K562 (cell line): ENCODE results near the gene DISC1. TPM values are rescaled to one million over a fixed set of nuclear protein-coding genes. Genes with fewer than 3 reads are reported as not detected.

Experiments
- ATAC-seq: fragments of 200-7000 bp; cut with Tn5 transposase; 3 replicates; pipeline ENCODE4 v1.9.1; 2020; ENCODE audit warnings: moderate library complexity
- BruUV-seq: library from RNA; stranded (reverse); fragments of 400-500 nt; replicated peaks from 2 replicates; lab custom pipeline; 2021; lab: Mats Ljungman, UMichigan
- CTCF ChIA-PET: fragments of 300-600 bp; formaldehyde crosslinking; extraction: SDS; loops from one replicate; lab custom pipeline; 2021; ENCODE audit warnings: low intra/inter-chr PET ratio; lab: Yijun Ruan, JAX
- POLR2A ChIA-PET: fragments of 300-600, 350-650 bp; sonication (Branson Sonifier 250); formaldehyde crosslinking; extraction: SDS; loops from one replicate; lab custom pipeline; 2021; ENCODE audit warnings: antibody characterized with exemption, inconsistent platforms; lab: Yijun Ruan, JAX
- DNase-seq, 4 experiments: peaks; one replicate each; pipeline versions ENCODE4 v3.0.0 to v3.0.0-alpha.2; 2011 to 2018; ENCODE audit warnings: low spot score in 3 of 4, mixed read lengths in 3 of 4; ENCODE audit errors: extremely low read depth in 1 of 4
- FAIRE-seq: peaks from 2 replicates; lab custom pipeline; 2011; peaks lifted over from hg19 to GRCh38; lab: Jason Lieb, UNC
- H2AFZ ChIP-seq: 2 replicates; pipeline ENCODE4 v1.6.0; 2011; ENCODE audit warnings: low read depth, low read length, control low read depth, inconsistent platforms
- H3K27ac ChIP-seq: fragments of 200-600 bp; 3 replicates; pipeline ENCODE4 v1.8.0; 2011; ENCODE audit warnings: low read depth, mild to moderate bottlenecking, control low read depth, inconsistent platforms, low read length, moderate library complexity, mixed read lengths; ENCODE audit errors: extremely low read depth
- H3K27me3 ChIP-seq, 2 experiments: fragments of 300-600 bp in 1 of 2; 2 replicates in 1 of 2; 3 replicates in 1 of 2; pipeline versions ENCODE4 v1.6.0 to v1.8.0; 2011; ENCODE audit warnings: inconsistent platforms in 2 of 2, low read length in 2 of 2, mild to moderate bottlenecking in 1 of 2, mixed read lengths in 1 of 2, moderate library complexity in 1 of 2; ENCODE audit not compliant: control insufficient read depth in 2 of 2, insufficient read depth in 2 of 2
- H3K36me3 ChIP-seq: fragments of 300-600 bp; 3 replicates; pipeline ENCODE4 v1.8.0; 2011; ENCODE audit warnings: mild to moderate bottlenecking, low read length, inconsistent platforms; ENCODE audit not compliant: control insufficient read depth, insufficient read depth
- H3K4me1 ChIP-seq, 2 experiments: fragments of 200-600 bp in 1 of 2; replicated peaks in 1 of 2; 2 replicates in 1 of 2; 3 replicates in 1 of 2; pipeline versions ENCODE4 v1.5.1 to v1.8.0; 2011; ENCODE audit warnings: inconsistent platforms in 2 of 2, low read length in 2 of 2, mild to moderate bottlenecking in 1 of 2, mixed read lengths in 1 of 2, moderate library complexity in 1 of 2; ENCODE audit not compliant: control insufficient read depth in 2 of 2, insufficient read depth in 2 of 2
- H3K4me2 ChIP-seq: 2 replicates; pipeline ENCODE4 v1.6.1; 2011; ENCODE audit warnings: low read length, control low read depth, inconsistent platforms, mixed read lengths; ENCODE audit not compliant: insufficient read depth
- H3K4me3 ChIP-seq: fragments of 200-600 bp; sonication (generic), shearing (Covaris generic); 2 replicates; pipeline ENCODE4 v1.5.1; 2016; ENCODE audit warnings: control low read depth, inconsistent platforms
- H3K79me2 ChIP-seq: fragments of 200-600 bp; 3 replicates; pipeline ENCODE4 v1.8.0; 2011; ENCODE audit warnings: low read length, inconsistent platforms; ENCODE audit not compliant: control insufficient read depth, insufficient read depth
- H3K9ac ChIP-seq, 2 experiments: 2 replicates each; pipeline versions ENCODE4 v1.6.0 to v1.6.1; 2011; ENCODE audit warnings: low read depth in 2 of 2, low read length in 2 of 2, control low read depth in 1 of 2, inconsistent platforms in 1 of 2, mild to moderate bottlenecking in 1 of 2, mixed read lengths in 1 of 2; ENCODE audit not compliant: insufficient read depth in 1 of 2
- H3K9me1 ChIP-seq: one replicate; pipeline ENCODE4 v1.6.0; 2011; ENCODE audit warnings: inconsistent platforms, mild to moderate bottlenecking, low read length, moderate library complexity; ENCODE audit not compliant: control insufficient read depth, insufficient read depth
- H3K9me3 ChIP-seq: replicated peaks from 2 replicates; pipeline ENCODE4 v1.5.1; 2011; ENCODE audit warnings: low read depth, low read length, inconsistent platforms; ENCODE audit not compliant: control insufficient read depth, insufficient read depth
- H4K20me1 ChIP-seq: replicated peaks from 2 replicates; pipeline ENCODE4 v1.6.1; 2011; ENCODE audit warnings: low read length, inconsistent platforms, mixed read lengths; ENCODE audit not compliant: control insufficient read depth, insufficient read depth
- BHLHE40 ChIP-seq: IDR thresholded peaks from 2 replicates; pipeline ENCODE4 v1.6.1; 2011; ENCODE audit warnings: low read length, improper control_type of control experiment
- CHCHD3 ChIP-seq: fragments of 250-450 bp; sonication (Bioruptor Pico); IDR thresholded peaks from 2 replicates; pipeline ENCODE4 v2.1.2; 2022; ENCODE audit warnings: mild to moderate bottlenecking
- ILF3 ChIP-seq: fragments of 450-650 bp; IDR thresholded peaks from 2 replicates; pipeline ENCODE4 v1.6.1; 2018; ENCODE audit warnings: antibody characterized with exemption, mild to moderate bottlenecking, moderate library complexity, borderline replicate concordance
- IRF2 ChIP-seq: sonication (generic); formaldehyde crosslinking; IDR thresholded peaks from 2 replicates; pipeline ENCODE4 v1.8.1; 2022; ENCODE audit warnings: mild to moderate bottlenecking, missing genetic modification reagents
- KLF1 ChIP-seq: fragments of 450-650 bp; IDR thresholded peaks from 2 replicates; pipeline ENCODE4 v1.6.1; 2016; ENCODE audit warnings: missing genetic modification characterization, missing compliant biosample characterization
- L3MBTL2 ChIP-seq: fragments of 450-650 bp; IDR thresholded peaks from 2 replicates; pipeline ENCODE4 v1.6.1; 2016; ENCODE audit warnings: mild to moderate bottlenecking, moderate library complexity
- MTA1 ChIP-seq: fragments of 450-650 bp; IDR thresholded peaks from 2 replicates; pipeline ENCODE4 v1.6.1; 2017; ENCODE audit warnings: borderline replicate concordance
- NFIC ChIP-seq: fragments of 450-650 bp; IDR thresholded peaks from 2 replicates; pipeline ENCODE4 v1.6.1; 2017; ENCODE audit warnings: mild to moderate bottlenecking, inconsistent platforms
- PCBP1 ChIP-seq: fragments of 200-400 bp; formaldehyde crosslinking; IDR thresholded peaks from 2 replicates; pipeline ENCODE4 v1.6.1; 2018; ENCODE audit warnings: mild to moderate bottlenecking, low read depth, low read length; ENCODE audit not compliant: poor library complexity, severe bottlenecking
- XRCC3 ChIP-seq: fragments of 450-650 bp; IDR thresholded peaks from 2 replicates; pipeline ENCODE4 v1.6.1; 2017; ENCODE audit warnings: mild to moderate bottlenecking, moderate library complexity
- YBX1 ChIP-seq: fragments of 450-650 bp; IDR thresholded peaks from 2 replicates; pipeline ENCODE4 v1.7.1; 2016; ENCODE audit warnings: mild to moderate bottlenecking
- ZBTB7A ChIP-seq: IDR thresholded peaks from 2 replicates; pipeline ENCODE4 v1.6.1; 2011; ENCODE audit warnings: low read depth, mild to moderate bottlenecking, low read length, moderate library complexity, borderline replicate concordance; ENCODE audit not compliant: control insufficient read depth
- ZFX ChIP-seq: sonication (generic); formaldehyde crosslinking; IDR thresholded peaks from 2 replicates; pipeline ENCODE4 v1.8.0; 2022; ENCODE audit warnings: mild to moderate bottlenecking, missing genetic modification reagents, moderate library complexity
- ZNF717 ChIP-seq: fragments of 250-450 bp; sonication (Bioruptor Pico); IDR thresholded peaks from 2 replicates; pipeline ENCODE4 v1.5.0; 2021
- WGBS: fragments of 100-300 bp; shearing (Covaris generic); methylation state at CpG from one replicate; pipeline ENCODE4 v1.1.6; 2016; ENCODE audit warnings: low coverage, mixed read lengths; ENCODE audit not compliant: insufficient coverage; ENCODE audit errors: missing lambda C conversion rate; 5-methylcytosine and 5-hydroxymethylcytosine counted together
- in situ Hi-C: fragments of 300-500 bp; cut with MboI; formaldehyde crosslinking; loops from 4 replicates; pipeline ENCODE4 v1.15.0; 2018; ENCODE audit warnings: inconsistent platforms, mixed read lengths
- intact Hi-C: fragments of 100-400 bp; cut with micrococcal nuclease; formaldehyde crosslinking; loops from 2 replicates; pipeline ENCODE4 v1.14.2; 2022
- polyA plus RNA-seq, 8 experiments: library from polyadenylated mRNA; depleted of rRNA in 4 of 8; stranded (reverse) in 5 of 8; unstranded in 3 of 8; fragments of >200 nt; fragmentation: Nextera tagmentation in 2 of 8; fragmentation: Illumina TruSeq in 1 of 8; extraction: Ambion mirVana in 2 of 8; extraction: Trizol in 1 of 8; gene quantifications; 2 replicates each; pipeline versions ENCODE4 v1.2.1 to v1.2.3, GENCODE V29; 2011 to 2014; ENCODE audit warnings: inconsistent platforms in 1 of 8, missing spikeins in 1 of 8
- total RNA-seq, 7 experiments: library from RNA; depleted of rRNA in 6 of 7; stranded (reverse); fragments of >200 nt in 6 of 7; fragmentation: Illumina TruSeq in 2 of 7; extraction: Trizol in 2 of 7; gene quantifications; 2 replicates each; pipeline versions ENCODE4 v1.2.1 to v1.2.3, GENCODE V29; 2011 to 2021; ENCODE audit warnings: low replicate concordance in 1 of 7
- TF ChIP-seq, protein P1 (sequence below), 2 experiments: fragments of 200-800 bp in 1 of 2; sonication (Bioruptor generic) in 1 of 2; sonication (generic) in 1 of 2; formaldehyde crosslinking in 1 of 2; IDR thresholded peaks in 1 of 2; conservative IDR thresholded peaks in 1 of 2; 2 replicates each; pipeline versions ENCODE4 v1.5.0 to v1.6.1; 2016 to 2020; ENCODE audit warnings: missing compliant biosample characterization in 1 of 2, missing genetic modification characterization in 1 of 2, missing genetic modification reagents in 1 of 2
- TF ChIP-seq, protein P2 (sequence below): sonication (generic); formaldehyde crosslinking; IDR thresholded peaks from 2 replicates; pipeline ENCODE4 v1.8.0; 2023; ENCODE audit warnings: mild to moderate bottlenecking, missing genetic modification reagents
- TF ChIP-seq, protein P3 (sequence below): sonication (generic); formaldehyde crosslinking; IDR thresholded peaks from 2 replicates; pipeline ENCODE4 v1.8.1; 2022; ENCODE audit warnings: missing genetic modification reagents

DISC1 gene
- total and polyA plus RNA-seq, 9 of the 15 experiments (the other 6 are each of a cell fraction or from before 2014, with no cell fraction given) = 0.01 to 0.11 (median 0.08) TPM; not detected in 1

DNA sequence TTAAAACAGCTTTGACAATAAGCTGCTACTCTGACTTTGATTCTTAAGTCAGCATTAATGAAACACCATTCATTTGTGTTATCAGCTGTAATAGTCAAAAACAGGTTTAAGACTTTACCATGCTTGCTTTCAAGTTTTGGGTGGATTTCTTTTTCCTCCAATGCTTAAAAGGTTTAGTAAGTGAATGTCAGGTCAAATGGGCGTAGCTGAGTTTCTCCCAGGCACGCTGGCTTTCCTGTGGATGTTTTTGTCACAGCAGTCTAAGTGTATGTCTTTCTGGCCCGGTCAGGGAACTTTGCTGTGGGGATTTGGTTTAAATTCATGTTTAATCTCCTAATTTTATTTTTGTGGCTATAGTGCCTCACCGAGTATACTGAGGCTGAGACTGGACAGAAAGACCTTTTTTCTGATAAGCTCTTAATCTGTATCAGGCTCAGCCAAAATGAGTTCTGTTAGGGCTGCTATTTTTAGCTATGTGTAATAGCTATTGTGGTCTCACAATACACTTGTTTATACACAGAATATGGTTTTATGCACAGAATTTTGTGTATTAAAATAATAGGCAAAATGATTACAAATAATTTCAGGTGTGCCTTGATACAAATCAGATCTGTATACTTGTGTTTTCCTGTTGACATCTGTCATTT is 292.8 kb downstream of the DISC1 start:
- no peak overlapping the region for H2AFZ ChIP-seq
- CTCF ChIA-PET = no interaction called here
- intact Hi-C loops = no loop called here
- no peak overlapping the region for H3K9ac ChIP-seq
- H4K20me1 ChIP-seq = no peaks in the 10 kb centered on the region
- no TSS peak for BruUV-seq
- no peaks in the 10 kb centered on the region for H3K4me1 ChIP-seq
- TF ChIP-seq ILF3 (no peak), ZBTB7A (no peak), ZNF717 (CRISPR knock-in tag) (no peak), ZFX (no peak), KLF1 (tag) (no peak), CHCHD3 (no peak), NFIC (no peak), PCBP1 (no peak), L3MBTL2 (no peak), BHLHE40 (no peak), XRCC3 (no peak), YBX1 (no peak), MTA1 (no peak), IRF2 (CRISPR knock-in tag) (no peak)
- TF ChIP-seq, protein P1, sequence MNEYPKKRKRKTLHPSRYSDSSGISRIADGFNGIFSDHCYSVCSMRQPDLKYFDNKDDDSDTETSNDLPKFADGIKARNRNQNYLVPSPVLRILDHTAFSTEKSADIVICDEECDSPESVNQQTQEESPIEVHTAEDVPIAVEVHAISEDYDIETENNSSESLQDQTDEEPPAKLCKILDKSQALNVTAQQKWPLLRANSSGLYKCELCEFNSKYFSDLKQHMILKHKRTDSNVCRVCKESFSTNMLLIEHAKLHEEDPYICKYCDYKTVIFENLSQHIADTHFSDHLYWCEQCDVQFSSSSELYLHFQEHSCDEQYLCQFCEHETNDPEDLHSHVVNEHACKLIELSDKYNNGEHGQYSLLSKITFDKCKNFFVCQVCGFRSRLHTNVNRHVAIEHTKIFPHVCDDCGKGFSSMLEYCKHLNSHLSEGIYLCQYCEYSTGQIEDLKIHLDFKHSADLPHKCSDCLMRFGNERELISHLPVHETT (CRISPR knock-in tag; conservative IDR thresholded peaks at IDR 0.05 in 1 of 2, IDR thresholded peaks at IDR 0.05 in 1 of 2) = no peak
- TF ChIP-seq, protein P2, sequence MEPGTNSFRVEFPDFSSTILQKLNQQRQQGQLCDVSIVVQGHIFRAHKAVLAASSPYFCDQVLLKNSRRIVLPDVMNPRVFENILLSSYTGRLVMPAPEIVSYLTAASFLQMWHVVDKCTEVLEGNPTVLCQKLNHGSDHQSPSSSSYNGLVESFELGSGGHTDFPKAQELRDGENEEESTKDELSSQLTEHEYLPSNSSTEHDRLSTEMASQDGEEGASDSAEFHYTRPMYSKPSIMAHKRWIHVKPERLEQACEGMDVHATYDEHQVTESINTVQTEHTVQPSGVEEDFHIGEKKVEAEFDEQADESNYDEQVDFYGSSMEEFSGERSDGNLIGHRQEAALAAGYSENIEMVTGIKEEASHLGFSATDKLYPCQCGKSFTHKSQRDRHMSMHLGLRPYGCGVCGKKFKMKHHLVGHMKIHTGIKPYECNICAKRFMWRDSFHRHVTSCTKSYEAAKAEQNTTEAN (CRISPR knock-in tag) = no peak
- TF ChIP-seq, protein P3, sequence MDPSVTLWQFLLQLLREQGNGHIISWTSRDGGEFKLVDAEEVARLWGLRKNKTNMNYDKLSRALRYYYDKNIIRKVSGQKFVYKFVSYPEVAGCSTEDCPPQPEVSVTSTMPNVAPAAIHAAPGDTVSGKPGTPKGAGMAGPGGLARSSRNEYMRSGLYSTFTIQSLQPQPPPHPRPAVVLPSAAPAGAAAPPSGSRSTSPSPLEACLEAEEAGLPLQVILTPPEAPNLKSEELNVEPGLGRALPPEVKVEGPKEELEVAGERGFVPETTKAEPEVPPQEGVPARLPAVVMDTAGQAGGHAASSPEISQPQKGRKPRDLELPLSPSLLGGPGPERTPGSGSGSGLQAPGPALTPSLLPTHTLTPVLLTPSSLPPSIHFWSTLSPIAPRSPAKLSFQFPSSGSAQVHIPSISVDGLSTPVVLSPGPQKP (CRISPR knock-in tag) = no peak
- TF ChIP-seq, all 486 proteins: peak for 0
- Histone ChIP-seq H3K27me3 (peaks cover 0 to 3% of the 10 kb centered on the region in 2 experiments; a peak in 1 of 5 replicates), H3K79me2 (no peaks in the 10 kb centered on the region), H3K36me3 (no peaks in the 10 kb centered on the region), H3K9me3 (no peaks in the 10 kb centered on the region), H3K4me2 (no peak overlapping the region), H3K4me3 (no peak overlapping the region), H3K27ac (no peak overlapping the region), H3K9me1 (no peaks in the 10 kb centered on the region)
- POLR2A ChIA-PET = interaction anchor here (1.0 kb wide), 1 partner anchor 15 kb away, joined by 3 read pairs; no protein-coding TSS in a partner anchor
- DNase-seq (no peak), ATAC-seq (no peak), FAIRE-seq (no peak)
- 0% methylated on average over 4 of the region's 4 CpGs for WGBS
- in situ Hi-C loops = no loop called here
